ENCODE data around the gene RBM34.
"Not testable (repeated sequence)": the region's sequence is repeated elsewhere in the genome, so short reads cannot be mapped to it uniquely, and the experiment has no call there.

RBM34 gene

GRCh38 chr1:235112297-235113182 is 48.5 kb downstream of the RBM34 start:
- no peak for DNase-seq (ENCODE audit: low read depth)

GRCh38 chr1:235111107-235111506 is 49.9 kb downstream of the RBM34 start:
- DNase-seq (ENCODE audit: low read depth) = no peak

DNA sequence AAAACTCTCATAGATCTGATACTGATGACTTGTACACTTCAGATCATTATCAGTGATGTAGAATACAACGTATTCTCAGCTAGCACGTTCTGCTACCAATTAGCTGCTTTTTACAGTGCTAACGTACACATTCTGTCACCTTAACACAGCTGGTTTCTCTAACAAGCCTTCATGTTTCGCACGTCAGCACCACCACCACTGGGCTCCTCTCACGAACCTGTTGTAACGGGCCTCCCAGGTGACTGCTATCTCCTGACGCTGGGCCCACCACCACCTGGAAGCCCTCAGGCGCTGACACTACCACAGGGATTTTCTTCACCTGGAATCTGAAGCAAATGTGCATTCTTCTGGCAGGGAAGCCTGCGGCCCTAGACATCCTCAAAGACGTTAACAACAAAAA is 52.2 kb downstream of the RBM34 start:
- DNase-seq (ENCODE audit: low read depth) = no peak

DNA sequence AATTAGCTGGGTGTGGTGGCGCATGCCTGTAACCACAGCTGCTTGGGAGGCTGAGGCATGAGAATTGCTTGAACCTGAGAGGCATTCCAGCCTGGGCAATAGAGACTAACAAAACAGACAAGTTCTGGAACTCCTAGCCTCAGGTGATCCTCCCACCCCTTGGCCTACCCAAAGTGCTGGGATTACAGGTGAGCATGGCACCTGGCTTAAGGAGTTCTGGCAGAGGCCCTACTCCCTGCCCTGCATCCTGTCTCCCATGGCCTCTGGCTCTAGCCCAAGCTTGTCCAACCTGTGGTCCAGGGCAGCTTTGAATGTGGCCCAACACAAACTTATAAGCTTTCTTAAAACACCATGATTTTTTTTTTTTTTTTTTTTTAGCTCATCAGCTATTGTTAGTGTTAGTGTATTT is 52.9 kb downstream of the RBM34 start:
- DNase-seq (ENCODE audit: low read depth) = no peak

GRCh38 chr1:235107368-235108184 is 53.5 kb downstream of the RBM34 start:
- DNase-seq (ENCODE audit: low read depth) = no peak

DNA sequence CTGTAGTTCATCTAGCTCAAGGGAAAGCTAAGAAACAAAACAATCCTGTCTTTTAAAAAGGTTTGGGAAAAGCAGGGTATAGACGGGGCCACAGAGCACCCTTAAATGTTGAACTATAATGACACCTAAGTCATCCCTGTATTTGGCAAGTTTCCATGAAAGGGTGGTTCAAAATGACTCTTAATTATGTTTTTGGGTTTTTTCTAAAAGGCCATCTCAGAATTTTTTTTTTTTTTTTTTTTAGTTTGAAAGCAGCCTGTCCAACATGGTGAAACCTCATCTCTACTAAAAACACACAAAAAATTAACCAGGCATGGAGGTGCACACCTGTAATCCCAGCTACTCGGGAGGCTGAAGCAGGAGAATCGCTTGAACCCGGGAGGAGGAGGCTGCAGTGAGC is 54.6 kb downstream of the RBM34 start:
- DNase-seq (ENCODE audit: low read depth) = no peak

GRCh38 chr1:235105051-235106043 is 55.7 kb downstream of the RBM34 start:
- no peak for DNase-seq (ENCODE audit: low read depth)

DNA sequence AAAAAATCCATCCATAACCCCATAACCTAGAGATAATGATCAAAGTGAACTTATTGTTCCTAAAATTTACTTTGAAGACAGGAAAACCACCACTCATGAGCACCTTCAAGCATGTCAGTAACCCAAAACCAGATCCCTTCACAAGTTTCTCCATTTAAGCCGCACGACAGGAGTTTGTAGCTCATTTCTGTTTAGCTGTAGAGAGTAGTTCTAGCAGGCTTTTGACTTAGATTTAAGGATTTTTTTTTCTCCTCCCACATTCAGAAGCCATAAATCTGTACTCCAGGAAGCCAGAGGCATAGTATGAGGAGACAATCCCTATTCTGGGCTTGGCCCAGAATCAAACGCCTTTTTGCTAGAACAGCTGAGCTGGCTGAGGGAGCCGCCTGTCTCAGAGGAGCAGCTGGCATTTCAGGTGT is 58.0 kb downstream of the RBM34 start:
- no peak for DNase-seq (ENCODE audit: low read depth)

DNA sequence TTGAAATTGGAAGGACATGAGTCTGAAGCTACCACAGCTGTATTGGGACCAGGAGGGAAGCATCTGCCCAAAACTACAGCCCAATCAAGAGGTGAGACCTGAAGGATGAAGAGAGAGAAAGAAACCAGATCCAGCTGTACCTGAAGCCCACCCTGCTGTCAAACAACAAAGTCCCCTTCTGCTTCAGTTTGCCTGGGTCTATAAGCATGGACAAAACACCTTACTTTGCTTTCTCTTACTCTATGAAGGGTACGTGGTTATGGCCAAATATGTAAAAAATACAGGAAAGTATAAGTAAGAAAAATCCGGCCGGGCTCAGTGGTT is 58.8 kb downstream of the RBM34 start:
- DNase-seq (ENCODE audit: low read depth) = no peak

GRCh38 chr1:235101558-235102258 is 59.3 kb downstream of the RBM34 start:
- no peak for DNase-seq (ENCODE audit: low read depth)

GRCh38 chr1:235100194-235100772 is 60.8 kb downstream of the RBM34 start:
- DNase-seq (ENCODE audit: low read depth) = no peak

GRCh38 chr1:235098991-235099390 is 62.1 kb downstream of the RBM34 start:
- no peak for DNase-seq (ENCODE audit: low read depth)

DNA sequence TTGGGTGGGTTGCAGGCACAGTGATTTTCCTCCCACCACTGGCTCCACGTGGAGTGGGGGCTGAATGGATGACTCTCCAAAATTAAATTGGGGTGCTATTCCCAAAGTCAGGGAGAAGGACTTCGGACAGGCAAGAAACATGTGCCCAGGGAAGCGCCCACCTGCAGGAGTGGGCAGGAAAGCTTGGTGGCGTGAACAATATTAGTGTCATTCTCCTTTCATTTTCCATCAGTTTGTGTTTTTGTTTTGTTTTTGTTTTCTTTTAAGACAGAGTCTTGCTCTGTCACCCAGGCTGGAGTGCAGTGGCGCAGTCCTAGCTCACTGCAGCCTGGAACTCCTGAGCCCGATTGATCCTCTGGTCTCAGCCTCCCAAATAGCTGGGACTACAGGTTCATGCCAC is 62.5 kb downstream of the RBM34 start:
- DNase-seq (ENCODE audit: low read depth) = no peak

- not testable (repeated sequence) for DNase-seq (ENCODE audit: low read depth)
These were observed 63.5 kb downstream of the RBM34 start for GRCh38 chr1:235097501-235097900.

DNA sequence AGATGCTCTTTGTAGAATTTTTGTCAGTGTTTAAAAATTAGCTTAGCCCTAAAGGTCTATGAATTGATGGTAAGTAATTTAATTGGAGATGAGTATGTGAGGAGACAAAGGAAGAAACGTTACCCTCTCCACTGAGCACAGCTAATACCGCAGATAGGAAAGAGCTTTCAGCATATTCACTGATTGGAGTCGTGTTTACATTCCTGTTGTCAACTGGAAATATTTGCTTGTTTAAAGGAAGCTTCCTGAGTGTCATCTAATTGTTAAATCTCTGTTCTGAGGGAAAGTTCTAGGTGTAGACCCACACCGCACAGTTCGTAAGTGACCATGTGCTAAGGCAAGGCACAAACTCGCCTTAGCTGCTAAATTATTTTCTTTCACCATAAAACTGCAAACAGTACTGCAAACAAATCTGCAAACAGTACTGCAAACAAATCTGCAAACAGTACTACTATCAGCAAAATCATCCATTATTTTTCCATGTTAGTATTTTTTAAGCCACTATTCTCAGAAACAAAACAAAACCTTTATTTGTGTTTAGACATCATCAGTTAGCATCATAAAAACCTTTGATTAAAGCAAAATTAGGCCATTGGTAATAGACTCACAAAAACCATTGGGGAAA is 65.0 kb downstream of the RBM34 start:
- DNase-seq (ENCODE audit: low read depth) = no peak

DNA sequence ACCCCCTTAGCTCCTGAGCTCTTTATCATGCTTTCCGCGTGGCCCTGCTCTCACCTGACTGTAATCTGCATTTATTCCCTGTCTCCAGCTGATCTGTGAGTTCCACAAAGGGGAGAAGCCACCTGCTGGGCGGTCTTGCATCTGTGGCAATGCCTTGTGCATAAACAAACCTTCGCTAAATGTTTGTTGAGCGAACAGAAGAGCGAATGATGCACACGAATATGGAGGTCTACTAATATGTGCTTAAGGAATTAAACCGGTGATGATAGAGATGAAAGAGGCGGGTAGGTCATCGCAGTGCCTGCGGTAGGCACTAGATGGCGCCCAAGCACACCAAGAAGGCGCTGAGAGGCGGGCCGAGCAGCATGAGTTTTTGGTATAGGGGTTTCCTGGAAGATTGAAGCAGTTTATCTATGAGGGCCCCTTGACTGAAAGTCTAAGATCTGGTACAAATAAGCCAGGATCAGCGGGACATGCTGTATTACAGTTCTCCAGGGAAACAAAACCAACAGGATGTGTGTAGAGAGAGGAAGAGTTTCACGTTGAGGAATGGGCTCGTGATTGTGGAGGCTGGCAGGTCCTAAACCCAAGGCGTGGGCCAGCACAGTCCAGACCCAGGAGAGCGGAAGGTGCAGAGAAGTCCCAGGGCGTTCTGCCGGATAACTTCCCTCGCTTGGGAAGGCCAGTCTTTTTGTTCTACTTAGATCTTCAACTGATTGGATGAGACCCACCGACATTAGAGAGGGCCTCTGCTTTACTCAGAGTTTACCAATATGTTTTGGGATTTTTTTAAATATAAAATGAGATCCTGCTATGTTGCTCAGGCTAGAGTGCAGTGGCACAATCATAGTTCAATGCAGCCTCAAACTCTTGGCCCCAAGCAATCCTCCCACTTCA is 67.1 kb downstream of the RBM34 start:
- peak; percentile 58 for DNase-seq (ENCODE audit: low read depth)

- DNase-seq (ENCODE audit: low read depth) = no peak
These were observed 67.9 kb downstream of the RBM34 start for GRCh38 chr1:235093013-235093695.

DNA sequence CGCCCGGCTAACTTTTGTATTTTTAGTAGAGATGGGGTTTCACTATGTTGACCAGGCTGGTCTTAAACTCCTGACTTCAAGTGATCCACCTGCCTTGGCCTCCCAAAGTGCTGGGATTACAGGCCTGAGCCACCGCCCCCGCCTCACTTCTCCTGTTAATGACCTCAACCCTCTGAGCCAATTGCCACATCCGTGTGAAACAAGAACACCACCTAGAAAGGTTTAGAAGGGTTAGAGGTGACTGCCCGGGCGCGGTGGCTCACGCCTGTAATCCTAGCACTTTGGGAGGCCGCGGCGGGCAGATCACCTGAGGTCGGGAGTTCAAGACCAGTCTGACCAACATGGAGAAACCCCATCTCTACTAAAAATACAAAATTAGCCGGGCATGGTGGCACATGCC is 68.6 kb downstream of the RBM34 start:
- DNase-seq (ENCODE audit: low read depth) = not testable (repeated sequence)

GRCh38 chr1:235092045-235092406 is 69.0 kb downstream of the RBM34 start:
- not testable (repeated sequence) for DNase-seq (ENCODE audit: low read depth)
